Neural cell (in vitro differentiated cells): Measurements from ENCODE around the gene PTPRD.

Experiments
- EP300 ChIP-seq: fragments of 450-650 bp; conservative IDR thresholded peaks from 2 replicates; pipeline ENCODE4 v1.6.1; 2014; ENCODE audit warnings: antibody characterized with exemption, mild to moderate bottlenecking, moderate library complexity; ENCODE audit not compliant: poor library complexity, severe bottlenecking
- EZH2 ChIP-seq: fragments of 200-600, 300-800 bp; shearing (Covaris generic), sonication (generic); IDR thresholded peaks from 2 replicates; pipeline ENCODE4 v1.6.1; 2014; ENCODE audit warnings: antibody characterized with exemption, low read length, borderline replicate concordance, mild to moderate bottlenecking; ENCODE audit not compliant: insufficient read depth, poor library complexity, severe bottlenecking
- POLR2AphosphoS5 ChIP-seq: IDR thresholded peaks from 2 replicates; pipeline ENCODE4 v1.6.1; 2012
- TF ChIP-seq, protein P1 (sequence below): fragments of 450-650 bp; IDR thresholded peaks from 2 replicates; pipeline ENCODE4 v1.5.1; 2014; ENCODE audit warnings: antibody characterized with exemption, mild to moderate bottlenecking, moderate library complexity; ENCODE audit not compliant: poor library complexity, severe bottlenecking

DNA sequence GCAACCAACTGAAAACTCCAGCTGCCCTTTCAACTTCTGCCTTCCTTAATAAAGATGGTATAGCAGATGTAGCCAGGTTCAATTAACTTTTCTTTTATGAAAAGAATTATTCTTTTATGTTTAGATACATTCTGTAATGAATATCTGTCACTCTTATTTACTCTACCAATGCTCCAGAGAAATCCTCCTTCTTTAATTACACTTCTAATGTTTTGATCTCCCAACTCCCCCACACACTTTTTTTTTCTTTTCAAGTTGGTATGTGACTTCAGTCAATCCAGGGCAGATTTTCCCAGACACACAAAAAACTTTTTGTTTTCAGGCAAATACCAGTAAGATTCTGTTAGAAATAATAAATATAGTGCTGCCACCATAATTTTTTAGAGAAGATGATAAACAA is 1813.2 kb downstream of the PTPRD start:
- TF ChIP-seq, protein P1, sequence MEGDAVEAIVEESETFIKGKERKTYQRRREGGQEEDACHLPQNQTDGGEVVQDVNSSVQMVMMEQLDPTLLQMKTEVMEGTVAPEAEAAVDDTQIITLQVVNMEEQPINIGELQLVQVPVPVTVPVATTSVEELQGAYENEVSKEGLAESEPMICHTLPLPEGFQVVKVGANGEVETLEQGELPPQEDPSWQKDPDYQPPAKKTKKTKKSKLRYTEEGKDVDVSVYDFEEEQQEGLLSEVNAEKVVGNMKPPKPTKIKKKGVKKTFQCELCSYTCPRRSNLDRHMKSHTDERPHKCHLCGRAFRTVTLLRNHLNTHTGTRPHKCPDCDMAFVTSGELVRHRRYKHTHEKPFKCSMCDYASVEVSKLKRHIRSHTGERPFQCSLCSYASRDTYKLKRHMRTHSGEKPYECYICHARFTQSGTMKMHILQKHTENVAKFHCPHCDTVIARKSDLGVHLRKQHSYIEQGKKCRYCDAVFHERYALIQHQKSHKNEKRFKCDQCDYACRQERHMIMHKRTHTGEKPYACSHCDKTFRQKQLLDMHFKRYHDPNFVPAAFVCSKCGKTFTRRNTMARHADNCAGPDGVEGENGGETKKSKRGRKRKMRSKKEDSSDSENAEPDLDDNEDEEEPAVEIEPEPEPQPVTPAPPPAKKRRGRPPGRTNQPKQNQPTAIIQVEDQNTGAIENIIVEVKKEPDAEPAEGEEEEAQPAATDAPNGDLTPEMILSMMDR, result no peak
- TF ChIP-seq EP300 (no peak), EZH2 (no peak), POLR2AphosphoS5 (no peak)
